Thoracic aorta (tissue), 2 donors: ENCODE data around the gene TCP10L. TPM values are rescaled to one million over a fixed set of nuclear protein-coding genes. Genes with fewer than 3 reads are reported as not detected.

ENCODE experiments used
- ATAC-seq: fragments of 150-250 bp; one replicate; pipeline ENCODE4 v1.8.0; 2017; ENCODE audit warnings: low read depth; ENCODE audit not compliant: insufficient number of reproducible peaks, low FRiP score
- DNase-seq: peaks from one replicate; pipeline ENCODE4 v3.0.0-alpha.2; 2020; ENCODE audit warnings: low spot score
- H3K27ac ChIP-seq, 2 donors: fragments of 200-600 bp; sonication (generic); 1 replicate in 1 of 2; 2 replicates in 1 of 2; pipeline ENCODE4 v1.5.1; 2016; ENCODE audit warnings: mild to moderate bottlenecking in 2 of 2, moderate library complexity in 2 of 2
- H3K27me3 ChIP-seq: fragments of 200-600 bp; sonication (generic); replicated peaks from 2 replicates; pipeline ENCODE4 v1.6.0; 2016; ENCODE audit warnings: mild to moderate bottlenecking; ENCODE audit not compliant: insufficient read depth
- H3K36me3 ChIP-seq: fragments of 200-600 bp; sonication (generic); one replicate; pipeline ENCODE4 v1.5.1; 2016
- H3K4me1 ChIP-seq, 2 donors: fragments of 200-600 bp; sonication (generic); 1 replicate in 1 of 2; 2 replicates in 1 of 2; pipeline versions ENCODE4 v1.5.1 to v1.6.0; 2016; ENCODE audit warnings: low read depth in 2 of 2, mild to moderate bottlenecking in 1 of 2; ENCODE audit not compliant: control insufficient read depth in 1 of 2
- H3K4me3 ChIP-seq: fragments of 200-600 bp; sonication (generic); 2 replicates; pipeline ENCODE4 v1.5.1; 2016; ENCODE audit warnings: mild to moderate bottlenecking
- H3K9me3 ChIP-seq: fragments of 200-600 bp; sonication (generic); 2 replicates; pipeline ENCODE4 v1.5.1; 2016
- CTCF ChIP-seq: fragments of 200-600 bp; sonication (generic); IDR thresholded peaks from one replicate; pipeline ENCODE4 v1.5.1; 2019; ENCODE audit warnings: antibody characterized with exemption
- total RNA-seq, 2 donors: library from RNA; depleted of rRNA; stranded (reverse); fragments of >200 nt; gene quantifications; one replicate each; pipeline versions ENCODE4 v1.1.0 to v1.2.3, GENCODE V29; 2016

Gene TCP10L
- total RNA-seq, 2 donors from 2014 or later = 2.8 TPM; not detected in 1

GRCh38 chr21:32604464-32604863 is 19.1 kb upstream of the TCP10L start:
- DNase-seq (no peak), ATAC-seq (no peak)
- no peak overlapping the region for H3K27ac ChIP-seq
- H3K36me3 ChIP-seq = peaks cover 62% of the 10 kb centered on the region
- no peak for TF ChIP-seq CTCF
- no peak overlapping the region for H3K4me3 ChIP-seq
- no peaks in the 10 kb centered on the region for H3K9me3 ChIP-seq
- H3K4me1 ChIP-seq = no peaks in the 10 kb centered on the region
- no peaks in the 10 kb centered on the region for H3K27me3 ChIP-seq

GRCh38 chr21:32603131-32603530 is 17.8 kb upstream of the TCP10L start:
- Histone ChIP-seq H3K27ac (no peak overlapping the region), H3K4me3 (no peak overlapping the region), H3K4me1 (no peaks in the 10 kb centered on the region), H3K27me3 (no peaks in the 10 kb centered on the region), H3K36me3 (peaks cover 65% of the 10 kb centered on the region), H3K9me3 (no peaks in the 10 kb centered on the region)
- no peak for ATAC-seq
- DNase-seq = no peak
- no peak for TF ChIP-seq CTCF

GRCh38 chr21:32602099-32602498 is 16.8 kb upstream of the TCP10L start:
- Histone ChIP-seq H3K27ac (no peak overlapping the region), H3K36me3 (peaks cover 54% of the 10 kb centered on the region), H3K4me3 (no peak overlapping the region), H3K9me3 (no peaks in the 10 kb centered on the region), H3K27me3 (no peaks in the 10 kb centered on the region), H3K4me1 (no peaks in the 10 kb centered on the region)
- TF ChIP-seq CTCF = no peak
- DNase-seq (no peak), ATAC-seq (no peak)

GRCh38 chr21:32599526-32599925 is 14.2 kb upstream of the TCP10L start:
- H3K9me3 ChIP-seq = no peaks in the 10 kb centered on the region
- H3K4me3 ChIP-seq = no peak overlapping the region
- no peak overlapping the region for H3K27ac ChIP-seq
- H3K4me1 ChIP-seq = no peaks in the 10 kb centered on the region
- no peak for TF ChIP-seq CTCF
- no peak for ATAC-seq
- no peaks in the 10 kb centered on the region for H3K27me3 ChIP-seq
- H3K36me3 ChIP-seq = peaks cover 34% of the 10 kb centered on the region
- no peak for DNase-seq

- peaks cover 29% of the 10 kb centered on the region for H3K36me3 ChIP-seq
- ATAC-seq (no peak), DNase-seq (no peak)
- no peak overlapping the region for H3K4me3 ChIP-seq
- no peaks in the 10 kb centered on the region for H3K27me3 ChIP-seq
- no peaks in the 10 kb centered on the region for H3K9me3 ChIP-seq
- no peak for TF ChIP-seq CTCF
- no peaks in the 10 kb centered on the region for H3K4me1 ChIP-seq
- H3K27ac ChIP-seq = no peak overlapping the region
These were observed 13.8 kb upstream of the TCP10L start for GRCh38 chr21:32599091-32599490.
